Mesenchymal stem cell (in vitro differentiated cells and primary cell): ENCODE results near the gene CNIH3.

Experiments
- DNase-seq: peaks from one replicate; pipeline ENCODE4 v3.0.0-alpha.2; 2013
- H2AFZ ChIP-seq: one replicate; pipeline ENCODE4 v1.6.1; 2013; ENCODE audit warnings: low read depth, mild to moderate bottlenecking, control low read depth, inconsistent platforms, low read length, moderate library complexity
- H2AK5ac ChIP-seq: 2 replicates; pipeline ENCODE4 v1.6.1; 2013; ENCODE audit warnings: low read length, moderate library complexity, mild to moderate bottlenecking, inconsistent platforms; ENCODE audit not compliant: severe bottlenecking
- H2BK120ac ChIP-seq: one replicate; pipeline ENCODE4 v1.6.1; 2013; ENCODE audit warnings: low read depth, mild to moderate bottlenecking, inconsistent platforms, low read length, moderate library complexity
- H2BK12ac ChIP-seq, 2 experiments: one replicate each; pipeline ENCODE4 v1.6.1; 2013; ENCODE audit warnings: inconsistent platforms in 2 of 2, low read length in 2 of 2, mild to moderate bottlenecking in 2 of 2, moderate library complexity in 2 of 2, control low read depth in 1 of 2
- H2BK15ac ChIP-seq: one replicate; pipeline ENCODE4 v1.6.1; 2013; ENCODE audit warnings: mild to moderate bottlenecking, low read depth, inconsistent platforms; ENCODE audit not compliant: poor library complexity, severe bottlenecking
- H2BK5ac ChIP-seq: 2 replicates; pipeline ENCODE4 v1.6.1; 2013; ENCODE audit warnings: low read depth, mild to moderate bottlenecking, low read length, control low read depth, inconsistent platforms; ENCODE audit not compliant: poor library complexity, severe bottlenecking
- H3K14ac ChIP-seq, 2 experiments: one replicate each; pipeline ENCODE4 v1.6.1; 2013; ENCODE audit warnings: inconsistent platforms in 2 of 2, low read length in 2 of 2, control low read depth in 1 of 2, mild to moderate bottlenecking in 1 of 2, moderate library complexity in 1 of 2
- H3K18ac ChIP-seq, 2 experiments: one replicate each; pipeline ENCODE4 v1.6.1; 2013; ENCODE audit warnings: inconsistent platforms in 2 of 2, low read length in 2 of 2, control low read depth in 1 of 2, low read depth in 1 of 2, mild to moderate bottlenecking in 1 of 2
- H3K23ac ChIP-seq, 2 experiments: one replicate each; pipeline ENCODE4 v1.6.1; 2013; ENCODE audit warnings: inconsistent platforms in 2 of 2, low read length in 2 of 2, mild to moderate bottlenecking in 2 of 2, moderate library complexity in 2 of 2, control low read depth in 1 of 2
- H3K27ac ChIP-seq: 2 replicates; pipeline ENCODE4 v1.5.1; 2013; ENCODE audit warnings: mild to moderate bottlenecking, moderate library complexity, low read length, control low read depth, inconsistent platforms; ENCODE audit not compliant: poor library complexity, severe bottlenecking
- H3K27me3 ChIP-seq, 2 experiments: 2 replicates each; pipeline versions ENCODE4 v1.6.1 to v1.7.0; 2013; ENCODE audit warnings: low read length in 2 of 2, mild to moderate bottlenecking in 2 of 2, moderate library complexity in 2 of 2, control low read depth in 1 of 2, inconsistent platforms in 1 of 2; ENCODE audit not compliant: control insufficient read depth in 1 of 2, insufficient read depth in 1 of 2
- H3K36me3 ChIP-seq, 2 experiments: 2 replicates each; pipeline versions ENCODE4 v1.6.1 to v1.7.0; 2013; ENCODE audit warnings: low read length in 2 of 2, control low read depth in 1 of 2, inconsistent platforms in 1 of 2, low read depth in 1 of 2, mild to moderate bottlenecking in 1 of 2; ENCODE audit not compliant: insufficient read depth in 2 of 2, control insufficient read depth in 1 of 2
- H3K4ac ChIP-seq, 2 experiments: one replicate each; pipeline ENCODE4 v1.6.1; 2013; ENCODE audit warnings: inconsistent platforms in 2 of 2, low read length in 2 of 2, mild to moderate bottlenecking in 2 of 2, moderate library complexity in 2 of 2, control low read depth in 1 of 2, low read depth in 1 of 2
- H3K4me1 ChIP-seq: 2 replicates; pipeline ENCODE4 v1.6.1; 2013; ENCODE audit warnings: low read depth, low read length, control low read depth; ENCODE audit not compliant: control insufficient read depth, insufficient read depth
- H3K4me2 ChIP-seq: 2 replicates; pipeline ENCODE4 v1.6.1; 2013; ENCODE audit warnings: low read length, mild to moderate bottlenecking, inconsistent platforms; ENCODE audit not compliant: poor library complexity, severe bottlenecking
- H3K4me3 ChIP-seq, 2 experiments: 2 replicates each; pipeline versions ENCODE4 v1.5.1 to v1.7.0; 2013; ENCODE audit warnings: low read length in 2 of 2, mild to moderate bottlenecking in 2 of 2, control low read depth in 1 of 2, low read depth in 1 of 2; ENCODE audit not compliant: insufficient read depth in 1 of 2
- H3K79me1 ChIP-seq: replicated peaks from 2 replicates; pipeline ENCODE4 v1.6.1; 2013; ENCODE audit warnings: mild to moderate bottlenecking, control low read depth, low read length, inconsistent platforms; ENCODE audit not compliant: poor library complexity, severe bottlenecking
- H3K9ac ChIP-seq: 2 replicates; pipeline ENCODE4 v1.7.0; 2013; ENCODE audit warnings: mild to moderate bottlenecking, low read length, moderate library complexity
- H3K9me3 ChIP-seq: 2 replicates; pipeline ENCODE4 v1.7.0; 2013; ENCODE audit warnings: mild to moderate bottlenecking, low read length; ENCODE audit not compliant: control insufficient read depth
- H4K8ac ChIP-seq: one replicate; pipeline ENCODE4 v1.6.1; 2013; ENCODE audit warnings: inconsistent platforms, mild to moderate bottlenecking, low read length, moderate library complexity
- H4K91ac ChIP-seq: one replicate; pipeline ENCODE4 v1.6.1; 2013; ENCODE audit warnings: mild to moderate bottlenecking, low read length, inconsistent platforms
- WGBS: methylation state at CpG from one replicate; pipeline ENCODE4 v1.1.7; 2013; ENCODE audit warnings: mixed read lengths; 5-methylcytosine and 5-hydroxymethylcytosine counted together

Gene CNIH3

GRCh38 chr1:224770336-224770693, 154.2 kb downstream of the CNIH3 start:
- Histone ChIP-seq H3K23ac (no peak overlapping the region), H2BK15ac (no peak overlapping the region), H3K27me3 (peaks cover 0 to 26% of the 10 kb centered on the region in 2 experiments), H3K4me2 (no peak overlapping the region), H3K14ac (no peak overlapping the region), H4K91ac (no peak overlapping the region), H3K18ac (no peak overlapping the region), H2BK5ac (no peak overlapping the region), H3K27ac (no peak overlapping the region), H3K4me3 (no peak overlapping the region), H3K4me1 (no peaks in the 10 kb centered on the region), H2BK12ac (no peak overlapping the region), H4K8ac (no peak overlapping the region), H3K9me3 (no peaks in the 10 kb centered on the region), H2BK120ac (no peak overlapping the region), H2AK5ac (no peak overlapping the region), H3K4ac (no peak overlapping the region), H3K79me1 (no peaks in the 10 kb centered on the region), H2AFZ (no peak overlapping the region), H3K9ac (no peak overlapping the region), H3K36me3 (no peaks in the 10 kb centered on the region)
- DNase-seq: peak; percentile 80
- 6% methylated on average over 5 of the region's 5 CpGs for WGBS

DNA sequence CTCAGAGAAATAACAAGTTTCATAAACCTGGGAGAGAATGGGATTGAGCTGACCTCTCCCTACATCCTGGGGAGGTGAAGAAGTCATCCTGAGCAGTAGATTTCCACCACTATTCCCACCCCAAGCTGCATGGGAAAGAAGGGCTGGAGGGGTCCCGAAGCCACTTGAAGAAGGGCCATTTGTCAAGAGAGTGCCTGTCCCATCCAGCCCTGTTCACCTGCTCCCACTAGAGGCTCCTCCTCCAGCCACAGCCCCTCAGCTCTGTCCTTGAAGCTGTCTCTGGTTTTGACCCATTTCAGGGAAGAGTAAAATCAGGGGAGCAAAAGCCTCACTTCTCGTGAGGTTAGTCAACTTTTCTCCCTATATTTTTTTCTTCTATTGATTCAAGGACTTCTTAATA, 157.5 kb downstream of the CNIH3 start:
- H3K4ac ChIP-seq: no peak overlapping the region
- WGBS: 91% methylated on average over 2 of the region's 2 CpGs
- H3K27ac ChIP-seq: no peak overlapping the region

DNA sequence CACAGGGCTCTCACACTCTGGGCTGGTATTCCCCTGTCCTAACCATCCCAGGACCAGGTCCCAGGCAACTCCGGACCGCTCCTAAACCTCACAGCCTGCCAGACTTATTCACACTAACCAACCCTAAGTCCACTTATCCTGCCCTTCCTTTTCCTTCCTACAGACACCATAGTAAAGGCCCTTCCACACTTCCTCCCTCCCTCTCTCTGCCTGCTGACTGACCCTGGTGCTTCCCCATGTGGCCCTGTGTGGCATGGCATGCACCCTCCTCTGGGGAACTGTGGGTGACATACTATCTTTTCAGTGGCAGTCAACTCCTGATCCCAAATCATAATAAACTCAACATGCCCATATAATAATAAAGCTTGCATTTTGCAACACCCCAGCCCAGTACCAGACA, 158.3 kb downstream of the CNIH3 start:
- Histone ChIP-seq H3K36me3 (no peaks in the 10 kb centered on the region), H3K4ac (no peak overlapping the region), H3K23ac (no peak overlapping the region), H2AK5ac (no peak overlapping the region), H3K4me1 (no peaks in the 10 kb centered on the region), H2BK12ac (no peak overlapping the region), H3K79me1 (no peaks in the 10 kb centered on the region), H3K27ac (no peak overlapping the region), H4K91ac (no peak overlapping the region), H2BK5ac (no peak overlapping the region), H4K8ac (no peak overlapping the region), H3K27me3 (peaks cover 0 to 4% of the 10 kb centered on the region in 2 experiments), H2AFZ (no peak overlapping the region), H3K9ac (no peak overlapping the region), H3K9me3 (no peaks in the 10 kb centered on the region), H2BK120ac (no peak overlapping the region), H3K4me2 (no peak overlapping the region), H3K4me3 (no peak overlapping the region), H2BK15ac (no peak overlapping the region), H3K14ac (no peak overlapping the region), H3K18ac (no peak overlapping the region)
- WGBS: 94% methylated on average over 2 of the region's 2 CpGs
- DNase-seq: no peak

More for the DNA sequence above, 157.5 kb downstream of the CNIH3 start:
- H3K4me1 ChIP-seq: no peaks in the 10 kb centered on the region
- H2AK5ac ChIP-seq: no peak overlapping the region
- H4K8ac ChIP-seq: no peak overlapping the region
- H2BK15ac ChIP-seq: no peak overlapping the region
- no peak overlapping the region for H3K14ac ChIP-seq
- H3K79me1 ChIP-seq: no peaks in the 10 kb centered on the region
- no peak overlapping the region for H3K23ac ChIP-seq
- no peaks in the 10 kb centered on the region for H3K9me3 ChIP-seq
- DNase-seq: no peak
- no peak overlapping the region for H4K91ac ChIP-seq
- H3K18ac ChIP-seq: no peak overlapping the region
- H3K36me3 ChIP-seq: no peaks in the 10 kb centered on the region
- no peak overlapping the region for H2AFZ ChIP-seq
- no peak overlapping the region for H2BK5ac ChIP-seq
- H3K4me2 ChIP-seq: no peak overlapping the region
- peaks cover 0 to 4% of the 10 kb centered on the region in 2 experiments for H3K27me3 ChIP-seq
- no peak overlapping the region for H3K4me3 ChIP-seq
- no peak overlapping the region for H2BK12ac ChIP-seq
- no peak overlapping the region for H2BK120ac ChIP-seq
- no peak overlapping the region for H3K9ac ChIP-seq

DNA sequence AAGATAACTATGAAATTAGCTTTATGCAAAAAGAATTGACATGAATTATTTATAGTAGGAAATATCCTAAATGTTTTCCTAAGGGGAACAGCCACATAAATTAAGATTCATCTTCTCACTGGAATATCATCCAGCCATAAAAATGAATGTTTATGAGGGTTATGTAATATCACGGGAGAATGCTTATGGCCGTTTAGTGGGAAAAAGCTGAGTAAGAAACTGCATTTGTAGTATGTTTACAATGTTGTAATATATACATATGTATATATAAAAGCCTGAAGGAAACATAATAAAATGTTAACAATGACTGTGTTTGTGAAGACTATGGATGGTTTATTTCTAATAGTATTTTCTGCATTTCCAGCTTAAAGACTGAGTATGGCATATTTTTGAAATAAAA, 161.1 kb downstream of the CNIH3 start:
- no peak overlapping the region for H3K9ac ChIP-seq
- H3K9me3 ChIP-seq: no peaks in the 10 kb centered on the region
- H4K91ac ChIP-seq: no peak overlapping the region
- H3K14ac ChIP-seq: no peak overlapping the region
- H3K79me1 ChIP-seq: no peaks in the 10 kb centered on the region
- H3K4ac ChIP-seq: no peak overlapping the region
- no CpG with 5 or more reads among the region's 2 CpGs for WGBS
- H2BK120ac ChIP-seq: no peak overlapping the region
- H3K23ac ChIP-seq: no peak overlapping the region
- H2BK15ac ChIP-seq: no peak overlapping the region
- H3K4me2 ChIP-seq: no peak overlapping the region
- H3K36me3 ChIP-seq: no peaks in the 10 kb centered on the region
- no peak for DNase-seq
- H2AFZ ChIP-seq: no peak overlapping the region
- no peaks in the 10 kb centered on the region for H3K4me1 ChIP-seq
- H3K27me3 ChIP-seq: peaks cover 0 to 9% of the 10 kb centered on the region in 2 experiments
- no peak overlapping the region for H2BK12ac ChIP-seq
- no peak overlapping the region for H3K27ac ChIP-seq
- no peak overlapping the region for H4K8ac ChIP-seq
- no peak overlapping the region for H3K18ac ChIP-seq
- H3K4me3 ChIP-seq: no peak overlapping the region
- H2BK5ac ChIP-seq: no peak overlapping the region
- no peak overlapping the region for H2AK5ac ChIP-seq
